Forelimb muscle (tissue), 1 donor: ENCODE data around the gene HPCA. TPM values are rescaled to one million over a fixed set of nuclear protein-coding genes. Genes with fewer than 3 reads are reported as not detected.

Experiments used
- DNase-seq: peaks from one replicate; pipeline ENCODE4 v3.0.0-alpha.2; 2013; ENCODE audit warnings: low read depth
- polyA plus RNA-seq: library from polyadenylated mRNA; unstranded; fragments of 120-200 nt; gene quantifications from one replicate; pipeline ENCODE4 v1.2.1, GENCODE V29; 2013; ENCODE audit not compliant: insufficient read length

The HPCA gene
- polyA plus RNA-seq, 1 donor = 0.15 TPM

DNA sequence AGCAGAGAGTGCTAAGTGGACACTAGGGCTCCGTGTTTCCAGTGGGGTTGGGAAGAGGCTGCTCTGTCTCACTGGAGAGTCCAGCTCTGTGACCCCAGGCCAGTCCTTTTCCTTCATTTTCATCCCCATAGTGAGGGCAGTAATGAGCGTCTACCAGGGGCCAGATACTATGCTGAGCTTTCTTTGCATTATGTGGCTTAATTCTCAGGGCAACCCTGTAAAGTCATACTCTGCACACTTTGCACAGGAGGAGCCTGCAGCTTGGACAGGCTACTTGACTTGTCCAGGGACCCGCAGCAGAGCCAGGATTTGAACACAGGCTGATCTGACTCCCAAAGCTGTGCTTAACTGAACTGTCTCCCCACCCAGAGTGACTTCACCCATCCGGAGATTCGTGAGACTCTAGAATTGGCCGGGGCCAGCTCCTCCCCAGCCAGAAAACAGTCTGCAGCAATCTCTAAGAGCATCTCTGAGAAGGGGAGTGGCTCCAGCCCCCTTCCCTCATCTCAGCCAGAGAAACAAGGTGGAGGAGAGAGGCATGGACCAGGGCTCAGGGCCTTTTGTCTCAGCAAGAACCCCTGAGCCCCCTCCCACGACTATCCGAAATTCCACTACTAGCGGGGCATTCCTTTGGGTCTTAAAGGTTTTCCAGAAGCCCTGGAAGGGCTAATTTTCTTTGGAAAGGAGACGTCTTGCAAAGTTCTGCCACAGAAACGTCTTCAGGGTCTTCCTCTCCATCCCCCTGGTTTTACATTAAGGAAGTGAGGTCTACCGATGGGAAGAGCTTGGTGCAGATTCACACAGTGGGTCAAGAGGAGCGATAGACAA is 14.7 kb upstream of the HPCA start:
- peak; percentile 62 for DNase-seq

DNA sequence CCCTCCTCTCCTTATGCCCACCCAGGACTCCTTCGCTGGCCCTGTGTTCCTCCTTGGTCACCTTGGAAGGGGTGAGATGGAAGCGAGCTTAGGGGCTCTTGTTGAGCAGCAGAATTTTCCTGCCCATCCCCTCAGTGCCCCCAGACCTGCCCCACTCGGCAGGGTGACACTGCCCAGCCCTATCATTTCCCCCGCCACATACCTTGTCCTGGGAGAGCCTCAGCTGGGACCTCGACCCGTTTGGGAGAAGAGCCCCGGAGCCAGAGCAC is 14.2 kb upstream of the HPCA start:
- DNase-seq = no peak

- DNase-seq = no peak
Observed at GRCh38 chr1:32873484-32873883, 12.8 kb upstream of the HPCA start.

GRCh38 chr1:32874860-32875752 is 11.2 kb upstream of the HPCA start:
- DNase-seq = no peak

GRCh38 chr1:32876341-32877210 is 9.7 kb upstream of the HPCA start:
- no peak for DNase-seq

DNA sequence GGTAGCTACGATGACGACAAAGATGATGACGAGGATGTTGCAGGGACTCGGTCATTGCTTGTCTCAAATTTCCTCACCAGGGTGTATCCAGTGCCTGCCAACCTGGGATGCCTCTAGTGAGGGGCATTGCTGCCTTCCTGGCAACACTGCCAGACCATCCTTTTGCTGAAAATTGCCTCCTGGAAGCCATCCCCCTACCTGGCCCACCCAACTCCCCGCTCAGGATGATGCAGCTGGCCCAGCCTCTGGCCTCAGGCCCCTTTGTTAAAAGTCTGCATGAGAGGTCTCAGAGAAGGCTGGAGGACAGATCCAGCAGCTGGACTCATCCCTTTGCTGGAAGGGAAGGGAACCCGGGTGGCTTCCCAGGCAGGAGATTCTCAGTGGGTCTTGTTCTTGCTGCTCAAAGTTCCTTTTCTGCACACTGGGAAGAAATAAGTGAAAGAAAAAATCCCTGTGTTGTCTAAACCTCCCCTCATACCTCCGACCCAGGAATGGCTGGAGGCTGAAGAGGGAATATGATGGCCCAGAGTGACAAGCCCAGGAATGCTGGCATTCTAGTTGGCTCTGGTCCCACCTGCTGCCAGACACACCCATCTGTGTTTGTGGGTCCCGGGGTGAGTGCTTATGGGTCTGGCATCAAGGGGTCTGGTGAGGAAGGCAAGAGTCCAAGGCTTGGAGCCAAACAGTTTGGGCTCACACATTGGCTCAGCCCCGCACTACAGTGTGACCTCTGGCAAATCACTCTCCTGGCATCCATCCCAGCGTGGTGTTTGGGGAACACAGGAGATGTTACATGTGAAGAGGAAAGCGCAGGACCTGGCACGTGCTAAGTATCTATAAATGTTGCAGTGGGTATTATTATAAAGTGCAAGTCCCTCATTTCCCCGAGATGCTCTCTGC is 8.8 kb upstream of the HPCA start:
- DNase-seq = no peak

GRCh38 chr1:32878183-32878582 is 8.1 kb upstream of the HPCA start:
- no peak for DNase-seq

GRCh38 chr1:32878637-32879041 is 7.7 kb upstream of the HPCA start:
- DNase-seq = no peak

- DNase-seq = no peak
Observed at GRCh38 chr1:32881291-32881690, 5.0 kb upstream of the HPCA start.

GRCh38 chr1:32881871-32882850 is 4.1 kb upstream of the HPCA start:
- DNase-seq = no peak

DNA sequence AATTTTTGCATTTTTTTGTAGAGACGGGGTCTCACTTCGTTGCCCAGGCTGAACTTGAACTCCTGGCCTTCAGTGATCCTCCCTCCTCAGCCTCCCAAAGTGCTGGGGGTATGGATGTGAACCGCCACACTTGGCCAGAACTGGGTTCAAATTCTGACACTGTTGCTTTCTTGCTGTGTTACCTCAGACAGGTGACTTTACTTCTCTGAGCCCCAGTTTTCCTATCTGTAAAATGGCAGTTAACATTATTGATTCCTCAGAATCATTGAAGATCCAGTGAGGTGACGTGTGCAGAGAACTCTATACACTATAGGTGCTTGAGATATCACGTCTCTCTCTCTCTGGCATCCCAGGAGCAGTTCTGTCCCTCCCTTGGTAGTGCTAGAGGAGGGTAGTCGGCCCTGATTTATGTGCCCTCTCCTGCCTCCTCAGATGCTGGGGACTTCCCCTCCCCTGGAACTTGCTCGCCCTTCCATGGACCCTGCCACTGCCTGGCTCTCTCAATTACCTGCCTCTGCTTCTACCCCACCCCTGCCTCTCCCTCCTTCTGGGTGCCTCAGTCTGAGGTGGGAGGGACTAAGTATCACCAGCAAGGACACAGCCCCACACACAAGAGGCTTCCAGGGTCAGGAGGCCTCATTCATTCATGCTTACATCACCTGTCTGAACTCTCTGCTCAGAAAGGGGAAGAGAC is 2.8 kb upstream of the HPCA start:
- DNase-seq = no peak

DNA sequence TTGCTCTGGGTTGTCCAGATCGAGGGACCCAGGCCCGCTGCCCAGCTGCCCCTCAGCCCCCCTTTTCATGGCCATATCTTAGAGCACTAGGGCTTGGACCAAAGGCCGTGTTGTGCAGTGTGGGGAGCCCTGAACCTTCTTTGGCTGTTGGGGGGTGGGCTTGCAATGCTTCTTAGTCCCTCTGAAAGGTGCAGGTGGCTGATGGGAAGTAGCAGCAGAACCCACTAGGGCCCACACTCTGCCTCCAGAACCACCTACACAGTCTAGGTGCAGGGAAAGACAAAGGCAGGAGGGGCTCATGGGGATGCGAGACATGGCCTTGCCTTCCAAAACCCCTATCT is 2.3 kb upstream of the HPCA start:
- DNase-seq = no peak

GRCh38 chr1:32884726-32885125 is 1.6 kb upstream of the HPCA start:
- DNase-seq = no peak

- DNase-seq = no peak
Observed at GRCh38 chr1:32885676-32886003, 651 bp upstream of the HPCA start.

DNA sequence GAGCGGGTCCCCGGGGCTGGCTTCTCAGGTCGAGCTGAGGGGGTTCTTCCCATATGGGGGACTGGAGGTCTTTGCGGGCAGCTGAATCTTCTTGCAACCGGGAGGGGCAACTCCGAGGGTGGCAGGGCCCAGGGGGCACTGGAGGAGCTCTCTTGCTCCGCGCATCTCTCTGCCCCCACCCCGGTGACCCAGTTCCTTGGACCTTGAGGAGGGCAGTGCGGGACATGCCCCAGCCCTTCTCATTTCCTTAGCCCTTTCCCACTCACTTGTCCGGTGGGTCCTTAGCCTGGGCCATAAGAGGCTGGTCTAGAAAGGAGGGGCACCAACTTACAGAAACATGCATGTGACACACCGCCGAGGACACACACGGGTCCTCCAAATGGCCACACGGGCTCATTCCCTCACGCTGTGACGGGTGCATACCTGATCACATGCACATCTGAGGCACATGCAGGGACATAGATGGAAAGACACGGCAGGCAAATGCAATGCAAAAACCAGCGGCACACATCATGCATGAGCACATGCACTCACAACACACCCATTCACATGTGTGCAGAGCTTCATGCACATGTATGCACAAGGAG is 630 bp downstream of the HPCA start:
- no peak for DNase-seq

DNA sequence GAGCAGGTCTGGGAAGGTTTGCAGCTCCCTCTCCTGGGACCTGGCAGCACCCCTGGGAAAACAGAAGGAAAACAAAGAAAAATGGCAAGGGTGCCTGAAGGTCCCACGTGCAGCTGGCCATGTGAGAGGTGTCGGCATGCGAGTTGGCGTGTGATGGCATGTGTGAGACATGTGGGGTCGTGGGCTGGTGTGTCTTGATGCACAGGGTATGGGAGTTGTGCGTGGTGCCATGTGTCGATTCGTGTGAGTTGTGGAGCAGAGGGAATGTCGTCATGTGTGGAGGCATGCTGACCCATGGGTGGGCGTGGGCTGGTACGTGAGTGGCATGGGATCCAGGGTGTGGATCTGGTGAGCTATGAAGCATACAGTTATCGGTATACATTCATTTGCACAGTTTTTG is 1.3 kb downstream of the HPCA start:
- no peak for DNase-seq

GRCh38 chr1:32888134-32888533 is 1.8 kb downstream of the HPCA start:
- no peak for DNase-seq

DNA sequence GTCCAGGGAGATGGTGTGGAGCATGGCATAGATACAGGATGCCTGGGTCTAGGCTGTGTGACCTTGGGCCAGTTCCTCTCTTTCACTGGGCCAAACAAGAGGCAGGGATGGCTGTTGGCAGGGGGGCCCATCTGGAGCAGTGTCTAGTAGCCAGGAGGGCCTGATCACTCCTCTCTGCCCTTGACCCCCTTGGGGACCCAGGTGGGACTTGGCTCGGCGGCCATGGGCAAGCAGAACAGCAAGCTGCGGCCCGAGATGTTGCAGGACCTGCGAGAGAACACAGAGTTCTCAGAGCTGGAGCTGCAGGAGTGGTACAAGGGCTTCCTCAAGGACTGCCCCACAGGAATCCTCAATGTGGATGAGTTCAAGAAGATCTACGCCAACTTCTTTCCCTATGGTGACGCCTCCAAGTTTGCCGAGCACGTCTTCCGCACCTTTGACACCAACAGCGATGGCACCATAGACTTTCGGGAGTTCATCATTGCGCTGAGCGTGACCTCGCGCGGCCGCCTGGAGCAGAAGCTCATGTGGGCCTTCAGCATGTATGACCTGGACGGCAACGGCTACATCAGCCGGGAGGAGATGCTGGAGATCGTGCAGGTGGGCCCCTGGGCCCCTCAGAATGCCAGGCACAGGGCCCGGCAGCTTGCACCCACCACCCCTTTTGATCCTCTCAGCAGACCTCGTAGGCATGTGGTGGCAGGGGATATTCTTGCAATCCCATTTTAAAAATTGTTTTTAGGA is 2.6 kb downstream of the HPCA start:
- no peak for DNase-seq
